ENCODE results near the gene NPAS3. TPM values are rescaled to one million over a fixed set of nuclear protein-coding genes. Genes with fewer than 3 reads are reported as not detected.

Gene NPAS3
- total RNA-seq, 3 donors from 2014 or later, result 0.96 to 4.0 (median 2.0) TPM

DNA sequence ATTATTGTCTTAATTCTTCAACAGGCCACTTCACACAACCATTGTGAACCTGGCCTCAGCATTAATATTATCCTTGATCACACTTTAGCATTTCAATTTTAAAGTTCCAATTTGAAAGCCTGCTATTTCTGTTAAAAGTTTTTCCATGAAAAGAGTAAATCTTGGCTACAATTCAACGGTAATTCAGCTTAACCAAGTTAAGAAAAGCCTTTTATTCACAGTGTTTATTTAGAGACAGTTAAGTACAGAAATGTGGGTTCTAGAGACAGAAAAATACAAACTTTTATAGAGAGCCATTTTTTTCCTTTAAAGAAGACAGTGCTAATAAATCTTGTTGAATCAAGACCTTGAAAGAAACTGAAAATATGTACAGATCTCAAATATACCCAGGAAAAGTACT lies 103.9 kb downstream of the NPAS3 start:
- H3K9me3 ChIP-seq, result peaks cover 5 to 6% of the 10 kb centered on the region in 2 donors
- H3K36me3 ChIP-seq, result no peaks in the 10 kb centered on the region
- H3K4me3 ChIP-seq, result no peak overlapping the region
- no peak for TF ChIP-seq POLR2AphosphoS5 (IDR thresholded peaks at IDR 0.05)
- no peak for TF ChIP-seq CTCF (IDR thresholded peaks at IDR 0.05)
- TF ChIP-seq POLR2A (IDR thresholded peaks at IDR 0.05), result no peak
- H3K27ac ChIP-seq, result no peak overlapping the region
- H3K27me3 ChIP-seq, result no peaks in the 10 kb centered on the region
- no peaks in the 10 kb centered on the region for H3K4me1 ChIP-seq
- intact Hi-C loops (cut with DNase I; ENCODE audit: low total_unique reads), result loop anchor here (10.0 kb wide), 1 partner anchor 1542 kb away; no protein-coding TSS in a partner anchor
- DNase-seq (ENCODE audit: low spot score in 2 of 2), result no peak

- intact Hi-C loops (cut with DNase I; ENCODE audit: low total_unique reads), result loop anchor here (10.0 kb wide), 1 partner anchor 1539 kb away; no protein-coding TSS in a partner anchor
- H3K27me3 ChIP-seq, result no peaks in the 10 kb centered on the region
- H3K4me1 ChIP-seq, result no peaks in the 10 kb centered on the region
- no peaks in the 10 kb centered on the region for H3K36me3 ChIP-seq
- no peak overlapping the region for H3K4me3 ChIP-seq
- H3K27ac ChIP-seq, result no peak overlapping the region
- peaks cover 5 to 6% of the 10 kb centered on the region in 2 donors for H3K9me3 ChIP-seq
- no peak for DNase-seq (ENCODE audit: low spot score in 2 of 2)
- TF ChIP-seq CTCF (IDR thresholded peaks at IDR 0.05) (no peak), POLR2AphosphoS5 (IDR thresholded peaks at IDR 0.05) (no peak), POLR2A (IDR thresholded peaks at IDR 0.05) (no peak)
These were observed 107.1 kb downstream of the NPAS3 start for GRCh38 chr14:33045760-33046159.

DNA sequence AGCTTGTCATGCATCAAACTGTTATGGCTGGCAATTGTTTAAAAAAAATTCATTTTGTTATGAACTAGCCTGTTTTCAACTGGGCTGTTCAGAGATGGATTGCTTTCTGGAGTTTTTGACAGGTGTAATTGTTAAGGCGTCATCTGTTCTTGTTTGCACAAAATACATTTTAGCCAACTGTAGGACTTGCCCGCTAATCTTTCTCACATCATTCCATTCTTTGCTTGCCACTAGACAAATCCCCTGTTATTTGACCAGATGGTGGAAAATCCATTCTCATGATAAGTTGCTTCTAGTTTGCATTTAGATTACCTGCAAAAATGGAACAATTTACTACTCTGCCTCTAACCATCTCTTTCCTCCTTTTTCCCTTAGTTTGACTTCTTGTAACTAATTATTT lies 114.3 kb downstream of the NPAS3 start:
- H3K9me3 ChIP-seq, result no peaks in the 10 kb centered on the region
- TF ChIP-seq POLR2AphosphoS5 (IDR thresholded peaks at IDR 0.05) (no peak), CTCF (IDR thresholded peaks at IDR 0.05) (no peak), POLR2A (IDR thresholded peaks at IDR 0.05) (no peak)

DNA sequence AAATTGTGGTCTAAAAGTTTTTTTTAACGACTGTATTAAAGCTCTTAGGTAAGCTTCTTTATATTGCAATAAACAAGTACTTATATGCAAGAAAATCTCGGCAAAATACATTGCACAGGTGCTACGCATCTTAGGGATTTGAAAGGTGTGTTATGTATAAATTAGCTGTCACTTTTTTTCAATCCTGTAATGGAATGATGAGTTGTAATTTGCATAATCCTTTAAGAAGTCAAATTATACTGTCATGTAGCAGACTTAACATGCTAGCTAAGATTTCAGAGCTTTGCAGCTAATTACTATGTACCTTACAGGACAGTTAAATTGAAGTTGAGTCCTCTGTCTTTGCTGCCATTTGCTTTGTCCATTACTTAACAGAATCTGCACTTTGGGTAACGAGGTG lies 117.5 kb downstream of the NPAS3 start:
- Histone ChIP-seq H3K9me3 (no peaks in the 10 kb centered on the region), H3K4me3 (no peak overlapping the region), H3K36me3 (no peaks in the 10 kb centered on the region), H3K27ac (no peak overlapping the region), H3K4me1 (no peaks in the 10 kb centered on the region), H3K27me3 (no peaks in the 10 kb centered on the region)
- intact Hi-C loops (cut with DNase I; ENCODE audit: low total_unique reads), result loop anchor here (5.0 kb wide), 1 partner anchor 741 kb away; no protein-coding TSS in a partner anchor
- DNase-seq (ENCODE audit: low spot score in 2 of 2), result no peak
- TF ChIP-seq POLR2AphosphoS5 (IDR thresholded peaks at IDR 0.05), result no peak
- TF ChIP-seq CTCF (IDR thresholded peaks at IDR 0.05), result no peak
- TF ChIP-seq POLR2A (IDR thresholded peaks at IDR 0.05), result no peak

More for the DNA sequence above, 114.3 kb downstream of the NPAS3 start:
- Histone ChIP-seq H3K36me3 (no peaks in the 10 kb centered on the region), H3K27ac (no peak overlapping the region), H3K4me3 (no peak overlapping the region), H3K4me1 (no peaks in the 10 kb centered on the region), H3K27me3 (no peaks in the 10 kb centered on the region)
- intact Hi-C loops (cut with DNase I; ENCODE audit: low total_unique reads), result no loop called here
- DNase-seq (ENCODE audit: low spot score in 2 of 2), result no peak

GRCh38 chr14:33057585-33057984 lies 118.9 kb downstream of the NPAS3 start:
- Histone ChIP-seq H3K36me3 (no peaks in the 10 kb centered on the region), H3K27ac (no peak overlapping the region), H3K4me3 (no peak overlapping the region), H3K27me3 (no peaks in the 10 kb centered on the region), H3K4me1 (no peaks in the 10 kb centered on the region), H3K9me3 (no peaks in the 10 kb centered on the region)
- no peak for DNase-seq (ENCODE audit: low spot score in 2 of 2)
- no peak for TF ChIP-seq POLR2A (IDR thresholded peaks at IDR 0.05)
- TF ChIP-seq POLR2AphosphoS5 (IDR thresholded peaks at IDR 0.05), result no peak
- TF ChIP-seq CTCF (IDR thresholded peaks at IDR 0.05), result no peak
- intact Hi-C loops (cut with DNase I; ENCODE audit: low total_unique reads), result loop anchor here (5.0 kb wide), 1 partner anchor 740 kb away; no protein-coding TSS in a partner anchor

Measured in breast epithelium (tissue), 4 donors.